Tibial nerve (tissue), 4 donors: ENCODE data around the gene GNB3. TPM values are rescaled to one million over a fixed set of nuclear protein-coding genes. Genes with fewer than 3 reads are reported as not detected.

ENCODE experiments used
- DNase-seq, 2 donors: peaks; one replicate each; pipeline ENCODE4 v3.0.0-alpha.2; 2019; ENCODE audit warnings: low spot score in 2 of 2
- H3K27ac ChIP-seq, 4 donors: fragments of 200-600 bp; sonication (generic) in 3 of 4; one replicate each; pipeline ENCODE4 v1.5.1; 2017 to 2019; ENCODE audit warnings: mild to moderate bottlenecking in 1 of 4
- H3K27me3 ChIP-seq, 2 donors: fragments of 200-600 bp; sonication (generic) in 1 of 2; one replicate each; pipeline versions ENCODE4 v1.5.1 to v1.6.0; 2017 to 2019
- H3K36me3 ChIP-seq, 3 donors: fragments of 200-600 bp; sonication (generic); one replicate each; pipeline ENCODE4 v1.5.1; 2018 to 2019
- H3K4me1 ChIP-seq, 4 donors: fragments of 200-600 bp; sonication (generic) in 3 of 4; one replicate each; pipeline ENCODE4 v1.5.1; 2017 to 2019
- H3K4me3 ChIP-seq, 4 donors: fragments of 200-600 bp; sonication (generic) in 3 of 4; one replicate each; pipeline ENCODE4 v1.5.1; 2017 to 2019; ENCODE audit warnings: mild to moderate bottlenecking in 1 of 4, moderate library complexity in 1 of 4
- H3K9me3 ChIP-seq, 4 donors: fragments of 200-600 bp; sonication (generic) in 3 of 4; one replicate each; pipeline ENCODE4 v1.5.1; 2017 to 2019
- CTCF ChIP-seq, 5 experiments: fragments of 200-600 bp in 3 of 5; fragments of 450-650 bp in 2 of 5; sonication (generic) in 3 of 5; IDR thresholded peaks; one replicate each; pipeline ENCODE4 v1.5.1; 2016 to 2019; ENCODE audit warnings: antibody characterized with exemption in 5 of 5, mild to moderate bottlenecking in 3 of 5, moderate library complexity in 2 of 5
- EP300 ChIP-seq, 2 donors: sonication (generic); formaldehyde crosslinking; IDR thresholded peaks; one replicate each; pipeline ENCODE4 v1.6.1; 2017; ENCODE audit warnings: antibody characterized with exemption in 2 of 2, mild to moderate bottlenecking in 1 of 2
- POLR2A ChIP-seq, 2 donors: fragments of 450-650 bp; IDR thresholded peaks; one replicate each; pipeline ENCODE4 v1.6.1; 2017; ENCODE audit warnings: antibody characterized with exemption in 2 of 2, mild to moderate bottlenecking in 2 of 2, moderate library complexity in 2 of 2
- WGBS, 2 donors: methylation state at CpG; one replicate each; pipeline ENCODE4 v1.1.5; 2018; 5-methylcytosine and 5-hydroxymethylcytosine counted together
- total RNA-seq, 4 donors: library from RNA; depleted of rRNA; stranded (reverse); fragments of >200 nt; gene quantifications; one replicate each; pipeline ENCODE4 v1.1.0, GENCODE V29; 2016

GNB3 gene
- total RNA-seq, 4 donors from 2014 or later, result 0.84 to 9.9 (median 5.6) TPM

DNA sequence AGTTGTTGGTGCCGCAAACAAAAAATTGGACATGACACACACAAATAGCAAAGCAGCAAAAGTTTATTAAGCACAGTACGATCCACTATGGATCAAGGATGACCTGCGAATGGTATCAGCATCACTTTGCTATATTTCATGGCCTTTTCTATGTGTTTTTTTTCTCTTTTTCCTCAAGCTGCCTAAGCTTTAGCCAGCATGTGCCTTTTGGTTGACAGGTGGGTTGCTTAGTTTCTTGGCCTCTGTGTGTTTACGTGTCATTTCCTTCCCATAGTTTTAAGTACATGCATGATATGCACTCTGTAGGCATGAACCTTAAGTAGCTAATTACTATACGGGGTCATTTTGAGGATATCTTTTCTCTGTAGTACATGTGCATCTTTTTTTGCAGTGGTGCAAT, 41.6 kb upstream of the GNB3 start:
- no peaks in the 10 kb centered on the region for H3K4me1 ChIP-seq
- H3K27me3 ChIP-seq, result no peaks in the 10 kb centered on the region
- TF ChIP-seq CTCF (IDR thresholded peaks at IDR 0.05), result no peak
- TF ChIP-seq EP300 (IDR thresholded peaks at IDR 0.05), result no peak
- TF ChIP-seq POLR2A (IDR thresholded peaks at IDR 0.05), result no peak
- no peak overlapping the region for H3K27ac ChIP-seq
- no peak overlapping the region for H3K4me3 ChIP-seq
- no peaks in the 10 kb centered on the region for H3K36me3 ChIP-seq
- no peak for DNase-seq
- no peaks in the 10 kb centered on the region for H3K9me3 ChIP-seq
- 90 to 92% methylated on average over 5 of the region's 5 CpGs for WGBS, 2 donors

GRCh38 chr12:6807170-6807569, 33.6 kb upstream of the GNB3 start:
- no peaks in the 10 kb centered on the region for H3K4me1 ChIP-seq
- H3K27ac ChIP-seq, result no peak overlapping the region
- no peaks in the 10 kb centered on the region for H3K27me3 ChIP-seq
- no peak for DNase-seq
- H3K4me3 ChIP-seq, result no peak overlapping the region
- H3K9me3 ChIP-seq, result no peaks in the 10 kb centered on the region
- TF ChIP-seq EP300 (IDR thresholded peaks at IDR 0.05) (no peak), CTCF (IDR thresholded peaks at IDR 0.05) (no peak), POLR2A (IDR thresholded peaks at IDR 0.05) (no peak)
- no peaks in the 10 kb centered on the region for H3K36me3 ChIP-seq
- WGBS, 2 donors, result 71 to 77% methylated on average over 1 of the region's 1 CpG

DNA sequence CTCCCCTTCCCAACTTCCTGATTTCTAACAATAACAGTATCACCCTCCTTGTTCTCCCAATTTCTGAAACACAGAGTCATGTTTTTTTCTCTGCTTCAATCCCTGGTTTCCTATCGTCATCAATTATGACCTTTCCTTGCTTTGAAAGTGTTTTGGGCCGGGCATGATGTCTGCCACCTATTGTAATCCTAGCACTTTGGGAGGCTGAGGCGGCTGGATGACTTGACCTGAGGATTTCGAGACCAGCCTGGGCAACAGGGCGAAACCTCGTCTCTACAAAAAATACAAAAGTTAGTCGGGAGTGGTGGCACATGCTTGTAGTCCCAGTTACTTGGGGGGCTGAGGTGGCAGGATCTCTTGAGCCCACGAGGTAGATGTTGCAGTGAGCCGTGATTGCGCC, 31.7 kb upstream of the GNB3 start:
- no peak for DNase-seq
- no peaks in the 10 kb centered on the region for H3K9me3 ChIP-seq
- no peak overlapping the region for H3K27ac ChIP-seq
- WGBS, 2 donors, result 62 to 75% methylated on average over 10 of the region's 10 CpGs
- H3K27me3 ChIP-seq, result no peaks in the 10 kb centered on the region
- no peak overlapping the region for H3K4me3 ChIP-seq
- H3K4me1 ChIP-seq, result no peaks in the 10 kb centered on the region
- H3K36me3 ChIP-seq, result no peaks in the 10 kb centered on the region
- no peak for TF ChIP-seq EP300 (IDR thresholded peaks at IDR 0.05)
- no peak for TF ChIP-seq POLR2A (IDR thresholded peaks at IDR 0.05)
- TF ChIP-seq CTCF (IDR thresholded peaks at IDR 0.05), result no peak

GRCh38 chr12:6810758-6811157, 30.0 kb upstream of the GNB3 start:
- no peaks in the 10 kb centered on the region for H3K4me1 ChIP-seq
- H3K4me3 ChIP-seq, result no peak overlapping the region
- no peak overlapping the region for H3K27ac ChIP-seq
- peaks cover 0 to 9% of the 10 kb centered on the region in 2 donors for H3K27me3 ChIP-seq
- TF ChIP-seq EP300 (IDR thresholded peaks at IDR 0.05) (no peak), CTCF (IDR thresholded peaks at IDR 0.05) (no peak), POLR2A (IDR thresholded peaks at IDR 0.05) (no peak)
- no peak for DNase-seq
- H3K9me3 ChIP-seq, result no peaks in the 10 kb centered on the region
- H3K36me3 ChIP-seq, result no peaks in the 10 kb centered on the region
- 52 to 68% methylated on average over 1 of the region's 1 CpG for WGBS, 2 donors

DNA sequence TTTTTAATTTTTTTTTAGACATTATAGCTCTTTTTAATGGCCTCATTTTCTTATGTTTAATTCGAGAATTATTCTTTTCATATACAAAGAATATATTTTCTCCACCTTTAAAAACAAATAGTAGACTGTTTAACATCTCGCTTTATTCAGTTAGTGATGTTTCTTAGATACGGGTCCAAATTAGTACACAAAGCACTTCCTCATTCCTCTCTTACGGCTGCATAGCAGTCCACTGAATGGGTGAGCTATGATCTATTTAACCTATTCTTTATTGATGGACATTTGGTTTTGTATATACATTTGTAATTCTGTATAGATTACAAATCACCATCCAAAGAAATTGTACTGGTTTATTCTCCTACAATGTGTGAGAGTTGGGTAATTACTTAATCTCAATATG, 27.4 kb upstream of the GNB3 start:
- WGBS, 2 donors, result 44 to 46% methylated on average over 4 of the region's 4 CpGs
- Histone ChIP-seq H3K9me3 (no peaks in the 10 kb centered on the region), H3K4me1 (no peaks in the 10 kb centered on the region), H3K27ac (no peak overlapping the region), H3K36me3 (no peaks in the 10 kb centered on the region), H3K27me3 (peaks cover 0 to 9% of the 10 kb centered on the region in 2 donors), H3K4me3 (no peak overlapping the region)
- TF ChIP-seq CTCF (IDR thresholded peaks at IDR 0.05) (no peak), POLR2A (IDR thresholded peaks at IDR 0.05) (no peak), EP300 (IDR thresholded peaks at IDR 0.05) (no peak)
- no peak for DNase-seq
